Adipocyte (in vitro differentiated cells): ENCODE measurements around the gene PPP1R3F.

Source experiments
- DNase-seq: peaks from one replicate; pipeline ENCODE4 v3.0.0-alpha.2; 2015; ENCODE audit warnings: low read depth
- H3K27me3 ChIP-seq: replicated peaks from 2 replicates; pipeline ENCODE4 v1.7.0; 2013; ENCODE audit warnings: mild to moderate bottlenecking, low read length, moderate library complexity; ENCODE audit not compliant: control insufficient read depth, insufficient read depth
- H3K36me3 ChIP-seq: 2 replicates; pipeline ENCODE4 v1.7.0; 2013; ENCODE audit warnings: low read length, mild to moderate bottlenecking, moderate library complexity; ENCODE audit not compliant: control insufficient read depth, insufficient read depth, severe bottlenecking
- H3K4me1 ChIP-seq: 2 replicates; pipeline ENCODE4 v1.7.0; 2013; ENCODE audit warnings: mild to moderate bottlenecking, low read length, moderate library complexity; ENCODE audit not compliant: control insufficient read depth, insufficient read depth
- H3K4me3 ChIP-seq: 2 replicates; pipeline ENCODE4 v1.7.0; 2013; ENCODE audit warnings: mild to moderate bottlenecking, low read length, moderate library complexity
- H3K9ac ChIP-seq: 2 replicates; pipeline ENCODE4 v1.7.0; 2013; ENCODE audit warnings: mild to moderate bottlenecking, low read length, moderate library complexity
- H3K9me3 ChIP-seq: 2 replicates; pipeline ENCODE4 v1.7.0; 2013; ENCODE audit warnings: mild to moderate bottlenecking, low read length, moderate library complexity; ENCODE audit not compliant: control insufficient read depth

Gene PPP1R3F

GRCh38 chrX:49233887-49234555 is 35.6 kb upstream of the PPP1R3F start:
- no peak overlapping the region for H3K9ac ChIP-seq
- no peak for DNase-seq
- H3K36me3 ChIP-seq = no peaks in the 10 kb centered on the region
- H3K4me1 ChIP-seq = peaks cover 2% of the 10 kb centered on the region
- H3K9me3 ChIP-seq = no peaks in the 10 kb centered on the region
- H3K27me3 ChIP-seq = no peaks in the 10 kb centered on the region
- H3K4me3 ChIP-seq = no peak overlapping the region

- H3K36me3 ChIP-seq = no peaks in the 10 kb centered on the region
- H3K27me3 ChIP-seq = no peaks in the 10 kb centered on the region
- peaks cover 2% of the 10 kb centered on the region for H3K4me1 ChIP-seq
- no peak for DNase-seq
- no peaks in the 10 kb centered on the region for H3K9me3 ChIP-seq
- no peak overlapping the region for H3K4me3 ChIP-seq
- no peak overlapping the region for H3K9ac ChIP-seq
Observed at GRCh38 chrX:49237060-49237459, 32.5 kb upstream of the PPP1R3F start.

- DNase-seq = no peak
- Histone ChIP-seq H3K4me3 (no peak overlapping the region), H3K27me3 (no peaks in the 10 kb centered on the region)
Observed at GRCh38 chrX:49238735-49239134, 30.9 kb upstream of the PPP1R3F start.

GRCh38 chrX:49242545-49243066 is 27.0 kb upstream of the PPP1R3F start:
- H3K27me3 ChIP-seq = no peaks in the 10 kb centered on the region
- no peaks in the 10 kb centered on the region for H3K9me3 ChIP-seq
- no peak overlapping the region for H3K9ac ChIP-seq
- no peak overlapping the region for H3K4me3 ChIP-seq
- peaks cover 7% of the 10 kb centered on the region for H3K36me3 ChIP-seq
- no peaks in the 10 kb centered on the region for H3K4me1 ChIP-seq
- DNase-seq = no peak

More at GRCh38 chrX:49238735-49239134, 30.9 kb upstream of the PPP1R3F start:
- Histone ChIP-seq H3K9ac (no peak overlapping the region), H3K4me1 (peaks cover 2% of the 10 kb centered on the region), H3K9me3 (no peaks in the 10 kb centered on the region), H3K36me3 (peaks cover 4% of the 10 kb centered on the region)

GRCh38 chrX:49243166-49243565 is 26.4 kb upstream of the PPP1R3F start:
- Histone ChIP-seq H3K36me3 (peaks cover 7% of the 10 kb centered on the region), H3K9ac (no peak overlapping the region), H3K4me1 (no peaks in the 10 kb centered on the region), H3K9me3 (no peaks in the 10 kb centered on the region), H3K4me3 (no peak overlapping the region), H3K27me3 (no peaks in the 10 kb centered on the region)
- no peak for DNase-seq

- Histone ChIP-seq H3K27me3 (no peaks in the 10 kb centered on the region), H3K9me3 (no peaks in the 10 kb centered on the region), H3K9ac (no peak overlapping the region), H3K4me3 (no peak overlapping the region), H3K4me1 (no peaks in the 10 kb centered on the region), H3K36me3 (peaks cover 7% of the 10 kb centered on the region)
- DNase-seq = no peak
Observed at GRCh38 chrX:49244207-49244606, 25.4 kb upstream of the PPP1R3F start.

GRCh38 chrX:49246541-49246940 is 23.1 kb upstream of the PPP1R3F start:
- Histone ChIP-seq H3K9me3 (no peaks in the 10 kb centered on the region), H3K27me3 (no peaks in the 10 kb centered on the region), H3K36me3 (peaks cover 7% of the 10 kb centered on the region), H3K9ac (no peak overlapping the region), H3K4me1 (no peaks in the 10 kb centered on the region), H3K4me3 (no peak overlapping the region)
- DNase-seq = no peak

- no peak for DNase-seq
- no peaks in the 10 kb centered on the region for H3K27me3 ChIP-seq
- no peak overlapping the region for H3K4me3 ChIP-seq
- H3K9ac ChIP-seq = no peak overlapping the region
- H3K4me1 ChIP-seq = no peaks in the 10 kb centered on the region
- peaks cover 7% of the 10 kb centered on the region for H3K36me3 ChIP-seq
- no peaks in the 10 kb centered on the region for H3K9me3 ChIP-seq
Observed at GRCh38 chrX:49247346-49247745, 22.2 kb upstream of the PPP1R3F start.

- Histone ChIP-seq H3K9ac (no peak overlapping the region), H3K4me1 (no peaks in the 10 kb centered on the region), H3K27me3 (no peaks in the 10 kb centered on the region), H3K36me3 (peaks cover 3% of the 10 kb centered on the region), H3K9me3 (no peaks in the 10 kb centered on the region), H3K4me3 (no peak overlapping the region)
- no peak for DNase-seq
Observed at GRCh38 chrX:49247916-49248811, 21.4 kb upstream of the PPP1R3F start.

- Histone ChIP-seq H3K4me3 (no peak overlapping the region), H3K27me3 (no peaks in the 10 kb centered on the region), H3K9ac (no peak overlapping the region), H3K9me3 (no peaks in the 10 kb centered on the region), H3K4me1 (no peaks in the 10 kb centered on the region), H3K36me3 (peaks cover 3% of the 10 kb centered on the region)
- no peak for DNase-seq
Observed at GRCh38 chrX:49249071-49249470, 20.5 kb upstream of the PPP1R3F start.

- no peak for DNase-seq
- no peak overlapping the region for H3K4me3 ChIP-seq
- H3K36me3 ChIP-seq = peaks cover 3% of the 10 kb centered on the region
- no peaks in the 10 kb centered on the region for H3K9me3 ChIP-seq
- no peak overlapping the region for H3K9ac ChIP-seq
- no peaks in the 10 kb centered on the region for H3K4me1 ChIP-seq
- H3K27me3 ChIP-seq = no peaks in the 10 kb centered on the region
Observed at GRCh38 chrX:49249616-49250015, 20.0 kb upstream of the PPP1R3F start.
